Bronchial epithelial cell (primary cell): Measurements from ENCODE around the gene DNAJC30. TPM values are rescaled to one million over a fixed set of nuclear protein-coding genes. Genes with fewer than 3 reads are reported as not detected.

Experiments used
- DNase-seq: peaks from one replicate; pipeline ENCODE4 v3.0.0-alpha.2; 2010; ENCODE audit warnings: low read depth
- FAIRE-seq: peaks from 2 replicates; lab custom pipeline; 2011; peaks lifted over from hg19 to GRCh38; lab: Jason Lieb, UNC
- H3K27me3 ChIP-seq: 2 replicates; pipeline ENCODE4 v1.5.1; 2011; ENCODE audit warnings: low read length; ENCODE audit not compliant: control insufficient read depth, insufficient read depth
- H3K36me3 ChIP-seq: 2 replicates; pipeline ENCODE4 v1.5.1; 2011; ENCODE audit warnings: low read length; ENCODE audit not compliant: control insufficient read depth, insufficient read depth
- H3K4me3 ChIP-seq: 2 replicates; pipeline ENCODE4 v1.5.1; 2011; ENCODE audit warnings: mild to moderate bottlenecking, low read depth, low read length, control low read depth
- CTCF ChIP-seq: IDR thresholded peaks from 2 replicates; pipeline ENCODE4 v1.5.1; 2011; ENCODE audit warnings: mild to moderate bottlenecking, moderate library complexity, low read length, control low read depth, inconsistent platforms; ENCODE audit not compliant: insufficient read depth, severe bottlenecking
- total RNA-seq: library from RNA; depleted of rRNA; stranded (reverse); fragments of >200 nt; gene quantifications from 2 replicates; pipeline ENCODE4 v1.2.1, GENCODE V29; 2014

Gene DNAJC30
- total RNA-seq, 1 donor from 2014 or later, result 0.79 TPM

GRCh38 chr7:73698410-73698809, 15.2 kb upstream of the DNAJC30 start:
- H3K36me3 ChIP-seq, result peaks cover 47% of the 10 kb centered on the region
- no peak for FAIRE-seq

GRCh38 chr7:73696372-73696771, 13.1 kb upstream of the DNAJC30 start:
- no peak for TF ChIP-seq CTCF
- DNase-seq, result no peak
- Histone ChIP-seq H3K4me3 (no peak overlapping the region), H3K27me3 (no peaks in the 10 kb centered on the region), H3K36me3 (peaks cover 53% of the 10 kb centered on the region)
- no peak for FAIRE-seq

More at GRCh38 chr7:73698410-73698809, 15.2 kb upstream of the DNAJC30 start:
- Histone ChIP-seq H3K27me3 (no peaks in the 10 kb centered on the region), H3K4me3 (no peak overlapping the region)
- no peak for TF ChIP-seq CTCF
- no peak for DNase-seq

DNA sequence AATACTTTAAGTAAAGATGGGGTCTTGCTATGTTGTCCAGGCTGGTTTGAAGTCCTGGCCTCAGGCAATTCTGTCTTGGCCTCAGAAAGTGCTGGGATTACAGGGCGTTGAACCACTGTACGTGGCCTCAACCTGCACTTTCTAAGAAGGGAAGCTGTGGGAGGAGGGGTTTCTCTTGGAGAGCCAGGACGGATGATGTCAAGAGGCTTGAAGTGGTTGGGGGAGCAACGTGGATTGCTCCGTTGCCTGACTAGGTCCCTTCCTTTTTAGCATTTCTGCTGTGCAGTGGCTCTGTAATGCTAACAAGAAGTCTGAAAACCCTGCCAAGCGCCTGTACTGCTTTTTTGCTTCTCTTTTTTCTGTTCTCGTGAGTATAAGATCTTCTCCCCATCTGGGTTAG, 7.4 kb upstream of the DNAJC30 start:
- TF ChIP-seq CTCF, result no peak
- H3K27me3 ChIP-seq, result no peaks in the 10 kb centered on the region
- DNase-seq (no peak), FAIRE-seq (no peak)
- H3K4me3 ChIP-seq, result no peak overlapping the region
- peaks cover 36% of the 10 kb centered on the region for H3K36me3 ChIP-seq

- no peak for TF ChIP-seq CTCF
- H3K4me3 ChIP-seq, result no peak overlapping the region
- no peaks in the 10 kb centered on the region for H3K27me3 ChIP-seq
- FAIRE-seq (no peak), DNase-seq (no peak)
- H3K36me3 ChIP-seq, result peaks cover 24% of the 10 kb centered on the region
These were observed 5.0 kb upstream of the DNAJC30 start for GRCh38 chr7:73688288-73688687.

GRCh38 chr7:73685311-73685710, 2.1 kb upstream of the DNAJC30 start:
- TF ChIP-seq CTCF, result no peak
- H3K4me3 ChIP-seq, result no peak overlapping the region
- H3K36me3 ChIP-seq, result peaks cover 9% of the 10 kb centered on the region
- H3K27me3 ChIP-seq, result no peaks in the 10 kb centered on the region
- FAIRE-seq, result no peak
- no peak for DNase-seq

DNA sequence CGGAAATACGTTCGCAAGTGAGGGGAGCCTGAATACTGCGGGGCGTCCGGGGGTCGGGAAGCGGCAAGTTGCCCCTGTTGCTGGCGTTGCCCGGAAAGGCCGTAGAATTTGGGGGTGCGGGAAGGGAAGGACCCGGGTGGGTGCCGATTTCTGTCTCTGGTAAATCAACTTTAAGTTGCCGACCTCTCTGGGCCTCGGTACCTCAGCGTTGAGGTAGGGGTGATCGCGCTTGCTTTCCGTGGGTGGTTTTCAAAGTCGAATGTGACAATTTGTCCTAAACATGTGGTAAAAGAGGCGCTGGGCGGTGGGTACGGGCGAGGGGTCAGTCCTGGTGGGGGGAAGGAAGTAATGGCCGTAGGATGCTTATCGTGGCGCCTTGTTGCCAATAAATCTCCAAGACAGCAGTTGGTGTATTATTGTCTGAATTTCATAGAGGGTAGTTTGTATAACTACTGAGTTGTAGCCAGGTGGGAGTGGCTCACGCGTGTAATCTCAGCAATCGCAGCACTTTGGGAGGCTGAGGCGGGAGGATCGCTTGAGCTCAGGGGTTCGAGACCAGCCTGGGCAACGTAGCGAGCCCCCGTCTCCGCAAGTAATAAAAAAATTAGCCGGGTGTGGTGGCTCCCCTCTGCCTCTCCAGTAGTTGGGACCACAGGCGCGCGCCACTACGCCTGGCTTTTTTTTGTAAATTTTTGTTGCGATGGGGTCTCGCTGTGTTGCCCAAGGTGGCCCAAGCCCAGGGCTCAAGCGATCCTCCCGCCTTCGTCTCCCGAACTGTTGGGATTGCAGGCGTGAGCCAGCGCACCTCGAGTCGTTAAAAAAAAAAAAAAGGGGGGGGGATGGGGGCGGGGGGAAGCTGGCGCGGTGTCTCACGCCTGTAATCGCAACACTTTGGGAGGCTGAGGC, 788 bp upstream of the DNAJC30 start:
- no peak for DNase-seq
- peaks cover 9% of the 10 kb centered on the region for H3K36me3 ChIP-seq
- H3K27me3 ChIP-seq, result no peaks in the 10 kb centered on the region
- TF ChIP-seq CTCF, result no peak
- H3K4me3 ChIP-seq, result peak overlapping the region; percentile 97
- no peak for FAIRE-seq
